ENCODE measurements around the gene PFN1. TPM values are rescaled to one million over a fixed set of nuclear protein-coding genes. Genes with fewer than 3 reads are reported as not detected.
"Not testable (repeated sequence)": the region's sequence is repeated elsewhere in the genome, so short reads cannot be mapped to it uniquely, and the experiment has no call there.

PFN1 gene
- total RNA-seq, 1 donor from 2014 or later: 280 TPM

DNA sequence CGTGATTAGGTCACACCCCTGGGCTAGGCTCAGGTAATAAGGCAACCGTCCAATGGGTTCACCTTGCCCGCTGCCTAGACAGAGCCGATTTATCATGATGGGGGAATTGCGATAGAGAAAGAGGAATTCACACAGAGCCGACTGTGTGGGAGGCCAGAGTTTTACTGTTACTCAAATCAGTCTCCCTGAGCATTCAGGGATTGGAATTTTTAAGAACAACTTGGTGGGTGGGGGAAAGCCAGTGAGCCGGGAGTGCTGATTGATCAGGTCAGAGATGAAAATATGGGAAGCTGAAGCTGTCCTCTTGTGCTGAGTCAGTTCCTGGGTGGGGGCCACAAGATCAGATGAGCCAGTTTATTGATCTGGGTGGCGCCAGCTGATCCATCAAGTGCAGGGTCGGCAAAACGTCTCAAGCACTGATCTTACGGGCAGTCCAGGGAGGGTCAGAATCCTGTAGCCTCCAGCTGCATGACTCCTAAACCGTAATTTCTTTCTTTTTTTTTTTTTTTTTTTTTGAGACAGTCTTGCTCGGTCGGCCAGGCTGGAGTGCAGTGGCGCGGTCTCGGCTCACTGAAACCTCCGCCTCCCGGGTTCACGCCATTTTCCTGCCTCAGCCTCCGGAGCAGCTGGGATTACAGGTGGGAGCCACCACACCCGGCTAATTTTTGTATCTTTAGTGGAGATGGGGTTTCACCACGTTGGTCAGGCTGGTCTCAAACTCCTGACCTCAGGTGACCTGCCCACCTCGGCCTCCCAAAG, 21.6 kb downstream of the PFN1 start:
- not testable (repeated sequence) for DNase-seq (ENCODE audit: low read depth in 2 of 2)

DNA sequence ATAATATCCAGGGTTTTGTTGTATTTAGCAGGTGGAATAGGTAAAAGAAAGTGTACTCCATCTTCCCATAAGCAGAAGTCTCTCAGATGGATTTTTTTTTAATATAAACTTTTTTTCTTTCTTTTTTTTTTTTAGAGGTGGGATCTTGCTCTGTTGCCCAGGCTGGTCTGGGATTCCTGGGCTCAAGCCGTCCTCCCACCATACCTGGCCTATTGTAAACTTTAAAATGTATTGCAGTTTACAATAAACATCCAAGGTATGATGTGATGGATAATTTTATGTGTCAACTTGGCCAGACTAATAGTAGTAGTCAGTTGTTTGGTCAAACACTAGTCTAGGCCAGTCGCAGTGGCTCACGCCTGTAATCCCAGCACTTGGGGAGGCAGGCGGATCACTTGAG, 27.0 kb downstream of the PFN1 start:
- DNase-seq (ENCODE audit: low read depth in 2 of 2): no peak

DNA sequence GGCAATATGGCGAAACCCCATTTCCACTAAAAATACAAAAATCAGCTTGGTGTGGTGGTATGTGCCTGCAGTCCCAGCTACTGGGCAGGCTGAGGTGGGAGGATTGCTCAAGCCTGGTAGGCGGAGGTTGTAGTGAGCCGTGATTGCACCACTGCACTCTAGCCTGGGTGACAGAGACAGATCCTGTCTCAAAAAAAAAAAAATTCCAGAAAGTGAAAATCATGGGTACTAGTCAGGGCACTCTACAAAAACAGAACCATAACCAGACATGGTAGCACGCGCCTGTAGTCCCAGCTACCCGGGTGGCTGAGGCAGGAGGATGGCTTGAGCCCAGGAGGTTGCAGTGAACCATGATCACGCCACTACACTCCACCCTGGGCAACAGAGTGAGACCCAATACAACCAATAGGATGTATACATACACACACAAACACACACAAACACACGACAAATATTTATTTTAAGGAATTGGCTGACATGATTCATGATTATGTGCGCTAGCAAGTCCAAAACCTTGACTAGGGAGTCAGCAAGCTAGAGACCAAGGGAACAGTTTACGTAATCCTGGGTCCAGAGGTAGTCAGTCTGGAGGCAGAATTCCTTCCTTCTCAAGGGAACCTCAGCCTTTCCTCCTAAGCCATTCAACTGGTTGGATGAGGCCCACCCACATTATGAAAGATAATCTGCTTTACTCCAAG, 27.8 kb downstream of the PFN1 start:
- no peak for DNase-seq (ENCODE audit: low read depth in 2 of 2)

DNA sequence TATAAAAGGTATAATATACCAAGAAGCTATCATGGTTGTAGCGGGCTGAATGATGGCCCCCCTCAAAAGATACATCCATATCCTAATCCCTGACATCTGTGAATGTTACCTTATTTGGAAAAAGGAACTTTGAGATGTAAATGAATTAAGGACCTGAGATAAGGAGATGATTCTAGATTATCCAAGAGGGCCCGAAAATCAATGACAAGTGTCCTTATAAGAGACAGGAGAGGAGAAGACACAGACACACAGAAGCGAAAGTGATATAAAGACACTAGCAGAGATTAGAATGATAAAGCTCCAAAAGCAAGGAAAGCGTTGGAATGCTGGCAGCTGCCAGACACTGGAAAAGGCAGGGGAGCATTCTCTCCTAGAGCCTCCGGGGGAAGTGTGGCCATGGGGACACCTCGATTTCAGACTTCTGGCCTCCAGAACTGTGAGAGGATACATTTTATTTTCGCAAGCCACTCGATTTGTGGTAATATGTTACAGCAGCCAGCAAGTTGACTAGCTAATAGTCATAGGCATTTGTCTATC, 28.8 kb downstream of the PFN1 start:
- DNase-seq (ENCODE audit: low read depth in 2 of 2): no peak

DNA sequence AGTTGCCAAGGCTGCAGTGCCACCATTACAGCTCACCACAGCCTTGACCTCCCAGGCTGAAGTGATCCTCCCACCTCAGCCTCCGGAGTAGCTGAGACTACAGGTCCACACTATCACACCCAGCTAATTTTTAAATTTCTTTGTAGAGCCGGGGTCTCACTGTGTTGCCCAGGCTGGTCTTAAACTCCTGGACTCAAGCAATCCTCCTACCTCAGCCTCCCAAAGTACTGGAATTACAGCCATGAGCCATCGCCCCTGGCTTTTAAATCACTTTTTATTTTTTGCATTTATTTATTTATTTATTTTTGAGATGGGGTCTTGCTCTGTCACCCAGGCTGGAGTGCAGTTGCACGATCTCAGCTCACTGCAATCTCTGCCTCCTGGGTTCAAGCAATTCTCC, 33.8 kb downstream of the PFN1 start:
- not testable (repeated sequence) for DNase-seq (ENCODE audit: low read depth in 2 of 2)

DNA sequence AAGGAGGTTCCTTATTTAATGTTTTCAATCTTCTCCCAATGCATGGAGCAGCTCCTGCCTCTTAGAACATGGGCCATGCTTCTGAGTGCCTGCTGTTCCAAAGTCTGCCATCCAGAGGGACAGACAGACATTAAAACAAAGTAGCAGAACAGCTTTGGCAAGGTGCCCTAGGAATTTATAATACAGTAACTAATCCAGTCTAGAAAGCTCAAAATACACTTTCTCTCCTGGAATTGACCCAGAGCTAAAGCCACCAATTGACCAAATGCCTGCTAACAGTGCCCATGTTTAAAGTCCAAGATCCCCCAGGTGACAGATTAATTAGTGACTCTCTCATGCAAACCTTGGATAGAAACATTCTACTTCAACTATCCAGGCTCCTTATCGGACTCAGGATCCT, 34.3 kb downstream of the PFN1 start:
- DNase-seq (ENCODE audit: low read depth in 2 of 2): no peak

DNA sequence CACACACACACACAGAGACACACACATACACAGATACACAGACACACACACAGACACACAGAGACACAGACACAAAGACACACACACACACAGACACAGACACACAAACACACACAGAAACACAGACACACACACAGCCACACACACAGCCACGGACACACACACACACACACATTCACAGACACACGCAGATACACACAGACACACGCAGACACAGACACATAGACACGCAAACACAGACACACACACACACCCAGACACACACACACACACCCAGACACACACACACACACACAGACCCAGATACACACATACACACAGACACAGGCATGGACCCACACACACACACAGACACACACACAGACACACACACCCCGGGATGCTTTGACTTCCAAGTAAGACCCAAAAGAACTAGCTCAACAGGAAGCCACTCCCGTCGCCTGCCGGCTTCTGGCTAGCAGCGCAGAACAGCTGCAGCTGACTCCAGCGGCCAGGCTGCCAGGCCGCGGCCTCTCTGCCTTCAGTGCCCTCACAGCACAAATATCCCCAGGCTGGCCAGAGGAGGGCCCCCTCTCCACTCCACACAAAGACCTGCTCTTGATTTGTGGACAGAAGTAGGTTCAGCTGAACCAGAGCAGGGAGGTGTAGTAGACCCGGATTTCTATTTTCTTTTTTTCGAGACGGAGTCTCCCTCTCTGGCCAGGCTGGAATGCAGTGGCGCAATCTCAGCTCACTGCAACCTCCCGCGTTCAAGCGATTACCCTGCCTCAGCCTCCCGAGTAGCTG, 39.4 kb downstream of the PFN1 start:
- peak; percentile 95 to 96 for DNase-seq (ENCODE audit: low read depth in 2 of 2)

DNA sequence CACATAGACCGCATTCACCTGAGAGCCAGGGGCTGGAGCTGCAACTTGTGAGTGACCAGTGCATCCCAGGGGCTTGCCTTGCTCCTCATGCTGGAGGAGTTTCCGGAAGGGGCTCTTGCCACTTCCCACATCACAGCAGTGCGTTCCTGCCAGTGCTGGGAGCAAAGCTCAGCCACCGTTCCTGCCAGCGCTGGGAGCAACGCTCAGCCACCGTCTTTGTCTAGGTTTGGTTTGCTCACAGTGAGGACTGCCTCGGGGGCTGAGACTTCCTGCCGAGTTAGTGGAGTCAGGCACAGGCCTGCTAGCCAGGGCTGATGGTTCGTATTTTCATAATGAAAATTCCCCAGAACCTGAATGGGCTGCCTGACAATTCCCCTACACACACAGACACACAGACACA, 40.0 kb downstream of the PFN1 start:
- no peak for DNase-seq (ENCODE audit: low read depth in 2 of 2)

DNA sequence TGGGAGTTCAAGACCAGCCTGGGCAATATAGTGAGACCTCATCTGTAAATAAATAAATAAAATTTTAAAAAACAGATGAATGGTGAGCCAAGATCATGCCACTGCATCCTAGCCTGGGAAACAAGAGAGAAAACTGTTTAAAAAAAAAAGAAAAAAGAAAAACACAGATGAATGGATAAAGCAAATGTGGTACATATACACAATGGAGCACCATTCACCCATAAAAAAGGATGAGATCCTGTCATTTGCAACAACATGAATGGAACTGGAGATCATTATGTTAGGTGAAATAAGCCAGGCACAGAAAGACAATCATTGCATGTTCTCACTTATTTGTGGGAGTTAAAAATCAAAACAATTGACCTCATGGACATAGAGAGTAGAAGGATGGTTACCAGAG, 41.7 kb downstream of the PFN1 start:
- not testable (repeated sequence) for DNase-seq (ENCODE audit: low read depth in 2 of 2)

DNA sequence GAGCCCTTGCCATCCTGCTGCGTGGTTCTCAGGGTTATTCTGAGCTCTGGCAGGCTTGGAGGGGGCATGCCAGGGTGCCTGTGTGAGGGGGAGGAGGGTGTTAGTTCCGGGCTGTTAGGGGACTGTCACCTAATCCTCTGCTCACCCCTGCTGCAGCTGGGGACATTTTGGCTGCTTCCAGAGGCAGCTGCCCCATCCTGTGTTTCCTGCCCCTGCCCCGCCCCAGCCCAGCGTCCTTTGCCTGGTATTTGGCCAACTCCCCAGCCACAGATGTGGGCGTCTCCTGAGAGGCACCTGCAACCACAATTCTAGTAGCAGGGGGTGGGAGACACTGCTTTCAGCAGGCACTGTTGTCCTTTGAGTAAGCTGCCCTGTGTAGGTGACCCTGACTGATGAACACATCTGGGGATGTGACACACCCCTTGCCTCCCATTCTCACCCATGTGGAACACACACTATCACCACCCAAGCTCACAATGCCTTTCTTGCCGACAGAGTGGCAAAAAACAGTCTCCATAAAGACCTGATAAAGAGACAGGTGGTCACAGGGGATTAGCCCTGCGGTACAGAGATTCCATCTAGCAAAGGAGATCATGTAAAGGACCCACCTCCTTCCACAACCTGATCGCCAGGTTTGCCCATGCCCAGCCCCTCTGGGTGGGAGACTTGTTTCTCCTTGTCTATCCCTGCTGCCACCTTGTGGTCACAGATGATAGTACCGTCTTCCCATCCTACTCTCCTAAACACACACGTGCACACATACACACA, 45.1 kb downstream of the PFN1 start, which contains the start of gene CHRNE:
Gene CHRNE (minus strand): TSS at position 48 of the 768 bp plus-strand sequence. CDS start 35 bp downstream, at position 13.
- peak; percentile 80 to 90 for DNase-seq (ENCODE audit: low read depth in 2 of 2)

DNA sequence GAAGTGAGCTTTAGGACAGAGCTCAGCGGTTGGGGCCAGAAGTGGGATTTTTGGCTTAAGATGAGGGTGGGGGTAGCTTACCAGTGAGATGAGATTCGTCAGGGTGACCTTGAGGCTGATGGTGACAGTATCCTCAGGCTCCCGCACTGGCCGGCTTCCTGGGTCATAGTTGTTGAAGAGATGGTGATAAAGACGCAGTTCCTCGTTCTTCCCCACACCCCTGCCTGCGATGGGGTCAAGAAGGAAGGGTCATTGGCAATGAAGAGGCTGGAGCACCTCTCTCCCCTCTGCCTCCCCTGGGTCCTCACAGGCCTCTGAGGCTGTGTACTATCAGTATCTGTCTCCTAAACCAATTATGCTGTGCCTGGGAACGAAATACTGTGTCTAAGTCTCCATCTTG, 45.8 kb downstream of the PFN1 start:
- DNase-seq (ENCODE audit: low read depth in 2 of 2): no peak

DNA sequence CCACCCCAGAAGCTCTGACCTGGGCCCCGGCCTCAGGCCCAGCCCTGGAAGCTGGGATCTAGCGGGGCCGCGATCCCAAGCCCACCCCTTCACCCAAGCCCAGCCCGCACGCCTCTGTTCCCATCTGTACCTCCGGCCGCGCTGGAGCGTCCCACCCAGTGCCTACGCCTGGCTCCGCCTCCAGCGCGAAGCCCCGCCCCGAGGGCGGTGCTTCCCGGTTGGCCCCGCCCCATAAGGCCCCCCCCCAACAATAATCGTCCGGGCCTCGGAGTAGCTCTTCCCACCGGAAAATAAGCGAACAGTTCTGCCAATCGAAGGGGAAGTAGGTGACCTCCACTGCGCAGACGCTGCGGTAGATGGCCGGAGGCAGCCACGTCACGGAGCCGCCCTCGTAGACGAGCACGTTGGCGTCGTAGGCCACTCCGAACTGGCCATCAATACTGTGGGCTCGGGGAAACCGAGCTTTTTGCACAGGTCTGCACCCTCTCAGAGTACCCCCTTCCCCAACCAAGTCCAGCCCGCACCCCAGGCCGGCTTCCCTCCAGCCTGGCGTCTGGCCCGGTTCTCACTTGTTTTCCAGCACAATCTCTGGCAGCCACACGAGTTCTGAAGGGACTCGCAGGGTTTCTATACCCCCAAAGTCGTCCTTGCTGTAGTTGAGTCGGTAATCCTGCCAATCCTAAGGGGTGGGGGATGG, 46.5 kb downstream of the PFN1 start:
- peak in 1 of 2 donors; percentile 88 for DNase-seq (ENCODE audit: low read depth in 2 of 2)

DNA sequence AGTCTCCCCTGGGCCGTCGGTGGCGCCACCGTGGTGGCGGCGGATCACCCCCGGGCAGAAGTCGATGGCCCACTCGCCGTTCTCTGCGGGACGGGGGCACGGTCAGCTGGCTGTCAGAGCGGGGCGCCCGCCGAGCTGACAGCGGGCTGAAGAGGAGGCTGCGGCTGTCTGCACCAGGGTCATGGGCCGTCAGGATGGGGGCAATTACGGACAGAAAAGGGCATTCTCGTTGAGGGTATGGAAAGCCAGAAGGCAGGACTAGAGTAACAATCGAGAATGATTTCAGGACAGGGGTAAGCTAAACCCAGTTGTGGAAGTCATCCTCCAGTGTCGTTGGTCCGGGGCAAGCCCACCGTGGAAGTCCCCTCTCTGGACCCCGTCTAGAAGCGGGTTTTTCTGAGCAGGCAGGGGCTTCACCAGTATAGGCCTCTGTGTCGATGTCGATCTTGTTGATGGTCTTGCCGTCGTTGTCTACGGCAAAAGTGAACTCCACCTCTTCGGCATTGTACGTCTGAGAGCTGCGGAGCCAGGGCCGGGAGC, 47.2 kb downstream of the PFN1 start:
- no peak for DNase-seq (ENCODE audit: low read depth in 2 of 2)

DNA sequence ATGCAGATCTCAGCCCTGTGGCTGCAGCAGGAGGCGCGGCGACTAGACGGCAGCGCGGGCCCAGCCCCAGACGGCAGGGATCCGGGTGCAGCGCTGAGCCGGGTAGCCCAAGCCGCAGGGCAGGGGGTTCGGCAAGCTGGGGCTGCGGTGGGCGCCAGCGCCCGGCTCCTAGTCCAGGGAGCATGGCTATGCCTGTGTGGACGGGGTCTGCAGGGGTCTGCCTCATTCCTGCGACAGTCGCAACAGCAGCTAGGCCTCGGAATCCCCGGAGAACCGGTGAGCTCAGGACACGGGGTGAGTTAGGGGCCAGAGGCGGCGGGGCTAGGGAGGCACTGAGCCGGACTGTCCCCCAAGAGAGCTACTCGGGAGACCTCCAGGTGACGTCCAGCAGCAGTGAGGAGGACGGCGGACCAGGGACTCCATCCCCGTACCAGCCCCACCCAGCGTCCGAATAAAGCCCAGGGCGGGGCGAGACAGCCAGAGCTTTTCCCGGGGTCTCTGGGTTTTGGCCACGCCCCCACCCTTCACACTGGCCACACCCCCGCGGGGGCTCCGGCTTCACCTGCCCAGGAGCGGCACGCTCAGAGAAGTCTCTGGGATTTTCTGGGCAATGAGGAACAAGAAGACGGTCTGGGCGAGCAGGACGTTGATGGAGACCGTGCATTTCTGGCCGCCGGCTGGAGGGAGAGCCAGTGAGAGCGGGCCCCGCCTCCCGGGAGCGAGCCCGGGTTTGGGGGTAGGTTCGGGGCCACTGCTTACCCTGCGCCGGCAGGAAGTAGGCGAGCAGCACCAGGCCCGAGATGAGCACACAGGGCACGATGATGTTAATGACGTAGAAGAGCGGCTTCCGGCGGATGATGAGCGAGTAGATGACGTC, 47.9 kb downstream of the PFN1 start:
- DNase-seq (ENCODE audit: low read depth in 2 of 2): peak in 1 of 2 donors; percentile 63

DNA sequence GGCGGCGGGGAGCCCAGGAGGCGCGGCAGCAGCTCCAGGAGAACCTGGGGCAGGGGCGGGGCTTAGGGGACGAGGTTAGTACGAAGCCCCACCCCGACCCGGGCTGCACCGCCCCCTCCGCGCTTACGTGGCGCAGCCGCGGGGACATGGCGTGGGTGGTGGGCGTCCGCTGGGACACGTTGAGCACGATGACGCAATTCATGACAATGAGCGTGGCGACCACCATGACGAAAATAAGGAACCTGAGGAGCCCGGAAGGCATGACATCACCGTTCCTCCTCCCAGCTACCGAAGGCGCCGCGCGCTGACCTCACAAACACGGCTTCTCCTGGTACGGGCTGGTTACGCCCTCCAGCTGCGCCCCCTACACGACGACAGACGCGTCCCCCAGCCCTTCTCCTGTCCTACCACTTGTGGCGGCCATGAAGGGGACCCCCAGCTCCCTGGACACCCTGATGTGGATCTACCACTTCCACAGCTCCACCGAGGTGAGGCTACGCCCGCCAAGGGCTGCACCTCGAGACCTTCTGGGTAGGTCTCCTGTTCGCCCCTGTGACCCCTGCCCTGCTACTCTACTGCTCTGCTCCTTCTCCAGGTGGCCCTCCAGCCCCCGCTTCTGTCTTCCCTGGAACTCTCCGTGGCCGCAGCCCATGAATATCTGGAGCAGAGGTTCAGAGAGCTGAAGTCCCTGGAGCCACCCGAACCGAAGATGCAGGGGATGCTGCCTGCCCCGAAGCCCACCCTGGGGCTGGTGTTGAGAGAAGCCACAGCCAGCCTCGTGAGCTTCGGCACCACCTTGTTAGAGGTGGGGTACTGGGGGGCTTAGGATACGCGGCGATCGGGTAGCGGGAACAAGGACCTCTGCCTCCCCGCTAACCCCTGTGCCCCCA, 48.7 kb downstream of the PFN1 start, which contains the start of gene C17orf107:
Gene C17orf107 (plus strand): TSS at position 196 of the 890 bp plus-strand sequence. CDS start 227 bp downstream, at position 423.
- peak in 1 of 2 donors; percentile 78 for DNase-seq (ENCODE audit: low read depth in 2 of 2)

DNA sequence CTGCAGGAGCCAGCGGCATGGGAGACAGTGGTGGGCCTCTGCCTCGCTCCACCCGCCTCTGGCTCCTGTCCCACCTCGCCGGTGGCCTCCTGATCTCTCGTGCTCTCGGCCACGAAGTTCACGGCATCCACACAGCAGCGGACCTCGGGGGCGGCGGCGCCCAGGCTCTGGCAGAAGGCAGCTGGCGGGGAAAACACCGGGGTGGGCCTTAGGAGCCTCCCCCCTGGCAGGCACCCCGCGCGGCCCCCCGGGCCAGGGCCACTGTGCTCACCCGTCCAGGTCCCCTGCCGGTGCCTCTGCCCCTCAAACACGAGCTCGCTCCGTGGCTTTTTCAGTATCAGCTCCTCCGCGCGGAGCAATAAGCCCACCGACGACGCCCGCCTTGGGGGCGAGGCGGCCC, 49.4 kb downstream of the PFN1 start:
- no peak for DNase-seq (ENCODE audit: low read depth in 2 of 2)

DNA sequence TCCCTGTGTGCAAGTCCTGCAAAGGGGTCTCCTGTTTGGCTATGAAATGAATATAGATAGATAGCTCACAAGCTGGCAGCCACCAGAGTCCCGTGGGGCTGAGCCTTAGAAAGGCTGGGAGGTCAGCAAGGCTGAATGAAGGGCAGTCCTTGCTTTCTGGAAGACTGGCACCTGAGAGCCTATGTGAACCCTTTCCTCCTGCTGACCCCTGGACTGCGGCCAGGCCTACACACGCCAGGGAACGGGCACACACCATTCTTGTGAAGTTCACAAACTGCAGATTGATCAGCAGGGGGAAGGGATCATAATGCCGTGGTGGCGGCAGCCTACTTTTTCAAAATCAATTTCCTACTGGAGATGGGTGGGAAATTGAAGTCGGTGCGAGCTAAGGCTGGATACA, 50.0 kb downstream of the PFN1 start:
- DNase-seq (ENCODE audit: low read depth in 2 of 2): no peak

DNA sequence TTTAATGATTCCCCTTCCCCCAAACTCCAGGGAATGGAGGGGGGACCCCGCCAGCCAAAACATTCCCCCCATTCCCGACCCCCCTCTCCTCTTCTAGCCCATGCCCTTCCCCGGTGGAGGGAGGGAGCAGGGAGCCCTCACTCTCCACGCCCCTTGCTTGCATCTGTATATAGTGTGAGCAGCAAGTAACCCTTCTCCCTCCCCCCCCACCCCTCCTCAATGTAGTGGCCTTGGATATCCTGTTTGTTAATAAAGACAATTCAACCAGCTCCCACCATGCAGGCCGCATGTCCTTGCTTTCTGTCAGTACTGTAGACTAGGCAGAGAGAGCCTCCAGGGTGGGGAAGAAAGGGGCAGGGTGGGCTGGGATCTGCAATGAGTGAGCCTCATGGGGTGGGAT, 50.5 kb downstream of the PFN1 start:
- no peak for DNase-seq (ENCODE audit: low read depth in 2 of 2)

All from lung microvascular endothelial cell (primary cell).